HepG2 (cell line): ENCODE measurements around the gene RAMP3. TPM values are rescaled to one million over a fixed set of nuclear protein-coding genes. Genes with fewer than 3 reads are reported as not detected.

Experiments used
- ATAC-seq: fragments of 200-7000 bp; cut with Tn5 transposase; 3 replicates; pipeline ENCODE4 v1.9.1; 2020; ENCODE audit warnings: mild to moderate bottlenecking, moderate library complexity
- BruUV-seq: library from RNA; stranded (reverse); fragments of 400-500 nt; replicated peaks from 2 replicates; lab custom pipeline; 2021; lab: Mats Ljungman, UMichigan
- CTCF ChIA-PET: fragments of 300-600 bp; formaldehyde crosslinking; extraction: SDS; loops from one replicate; lab custom pipeline; 2021; ENCODE audit warnings: low total read pairs, inconsistent platforms, low intra/inter-chr PET ratio; lab: Yijun Ruan, JAX
- POLR2A ChIA-PET: fragments of 350-600 bp; sonication (Branson Sonifier 250); formaldehyde crosslinking; loops from one replicate; lab custom pipeline; 2020; ENCODE audit warnings: antibody characterized with exemption, inconsistent platforms; lab: Yijun Ruan, JAX
- DNase-seq: peaks from one replicate; pipeline ENCODE4 v3.0.0-alpha.2; 2015; ENCODE audit warnings: low spot score
- FAIRE-seq: peaks from 3 replicates; lab custom pipeline; 2011; peaks lifted over from hg19 to GRCh38; lab: Jason Lieb, UNC
- H2AFZ ChIP-seq: one replicate; pipeline ENCODE4 v1.6.1; 2011; ENCODE audit warnings: low read length, inconsistent platforms
- H3K27ac ChIP-seq: fragments of 300-600 bp; 3 replicates; pipeline ENCODE4 v1.8.0; 2011; ENCODE audit warnings: mixed run types, mild to moderate bottlenecking, mixed read lengths, low read length, inconsistent platforms; ENCODE audit not compliant: insufficient read depth; ENCODE audit errors: extremely low read length
- H3K27me3 ChIP-seq, 2 experiments: fragments of 200-600 bp in 1 of 2; 2 replicates in 1 of 2; 3 replicates in 1 of 2; pipeline versions ENCODE4 v1.6.0 to v1.8.0; 2011; ENCODE audit warnings: low read length in 2 of 2, mild to moderate bottlenecking in 2 of 2, moderate library complexity in 2 of 2, inconsistent platforms in 1 of 2; ENCODE audit not compliant: insufficient read depth in 2 of 2, control insufficient read depth in 1 of 2
- H3K36me3 ChIP-seq, 2 experiments: fragments of 200-600 bp in 1 of 2; replicated peaks in 1 of 2; 2 replicates in 1 of 2; 3 replicates in 1 of 2; pipeline versions ENCODE4 v1.5.1 to v1.8.0; 2011; ENCODE audit warnings: low read length in 2 of 2, inconsistent platforms in 1 of 2; ENCODE audit not compliant: insufficient read depth in 2 of 2, control insufficient read depth in 1 of 2
- H3K4me1 ChIP-seq: 2 replicates; pipeline ENCODE4 v1.5.1; 2012; ENCODE audit warnings: low read length, inconsistent platforms; ENCODE audit not compliant: insufficient read depth
- H3K4me2 ChIP-seq: 2 replicates; pipeline ENCODE4 v1.6.0; 2011; ENCODE audit warnings: low read depth, low read length, inconsistent platforms
- H3K4me3 ChIP-seq, 3 experiments: fragments of 200-600 bp in 1 of 3; sonication (generic), shearing (Covaris generic) in 1 of 3; replicated peaks in 1 of 3; 2 replicates each; pipeline ENCODE4 v1.5.1; 2011 to 2016; ENCODE audit warnings: low read length in 3 of 3, inconsistent platforms in 2 of 3, low read depth in 2 of 3, mild to moderate bottlenecking in 2 of 3, control low read depth in 1 of 3, mixed read lengths in 1 of 3; ENCODE audit not compliant: insufficient read depth in 1 of 3
- H3K79me2 ChIP-seq: one replicate; pipeline ENCODE4 v1.6.1; 2011; ENCODE audit warnings: low read length, inconsistent platforms; ENCODE audit not compliant: insufficient read depth
- H3K9ac ChIP-seq: 2 replicates; pipeline ENCODE4 v1.6.0; 2011; ENCODE audit warnings: mild to moderate bottlenecking, low read depth, low read length, inconsistent platforms; ENCODE audit not compliant: insufficient read depth
- H3K9me3 ChIP-seq: 2 replicates; pipeline ENCODE4 v1.5.1; 2012; ENCODE audit warnings: mild to moderate bottlenecking, low read length
- H4K20me1 ChIP-seq: 2 replicates; pipeline ENCODE4 v1.6.0; 2011; ENCODE audit warnings: inconsistent platforms, mild to moderate bottlenecking, low read length, moderate library complexity; ENCODE audit not compliant: insufficient read depth
- DR1 ChIP-seq: sonication (generic); formaldehyde crosslinking; IDR thresholded peaks from 2 replicates; pipeline ENCODE4 v1.8.0; 2021; ENCODE audit warnings: mild to moderate bottlenecking, missing genetic modification reagents, inconsistent platforms
- E2F2 ChIP-seq: sonication (generic); formaldehyde crosslinking; IDR thresholded peaks from 2 replicates; pipeline ENCODE4 v1.4.0; 2020; ENCODE audit warnings: missing genetic modification reagents, borderline replicate concordance
- MTA3 ChIP-seq: sonication (generic); formaldehyde crosslinking; IDR thresholded peaks from 2 replicates; pipeline ENCODE4 v1.4.0; 2020; ENCODE audit warnings: missing genetic modification reagents
- PITX1 ChIP-seq: sonication (generic); formaldehyde crosslinking; IDR thresholded peaks from 2 replicates; pipeline ENCODE4 v1.5.1; 2020; ENCODE audit warnings: mild to moderate bottlenecking, missing genetic modification reagents
- THAP8 ChIP-seq: sonication (generic); formaldehyde crosslinking; IDR thresholded peaks from 2 replicates; pipeline ENCODE4 v1.5.1; 2020; ENCODE audit warnings: missing genetic modification reagents, mild to moderate bottlenecking, borderline replicate concordance
- ZFAT ChIP-seq: sonication (generic); formaldehyde crosslinking; conservative IDR thresholded peaks from 2 replicates; pipeline ENCODE4 v1.8.1; 2023; ENCODE audit warnings: missing genetic modification reagents, inconsistent platforms
- ZNF18 ChIP-seq: sonication (generic); formaldehyde crosslinking; IDR thresholded peaks from 2 replicates; pipeline ENCODE4 v1.8.0; 2022; ENCODE audit warnings: mild to moderate bottlenecking, missing genetic modification reagents; ENCODE audit not compliant: insufficient replicate concordance
- ZNF414 ChIP-seq: sonication (generic); formaldehyde crosslinking; IDR thresholded peaks from 2 replicates; pipeline ENCODE4 v1.5.0; 2020; ENCODE audit warnings: missing genetic modification reagents
- ZNF484 ChIP-seq: sonication (generic); formaldehyde crosslinking; IDR thresholded peaks from 2 replicates; pipeline ENCODE4 v1.5.1; 2020; ENCODE audit warnings: mild to moderate bottlenecking, low read depth, missing genetic modification reagents, borderline replicate concordance
- ZNF678 ChIP-seq: sonication (generic); formaldehyde crosslinking; IDR thresholded peaks from 2 replicates; pipeline ENCODE4 v1.4.0; 2020; ENCODE audit warnings: mild to moderate bottlenecking, missing genetic modification reagents
- ZNF780A ChIP-seq: sonication (generic); formaldehyde crosslinking; IDR thresholded peaks from 2 replicates; pipeline ENCODE4 v1.8.0; 2022; ENCODE audit warnings: mild to moderate bottlenecking, missing genetic modification reagents, moderate library complexity
- WGBS: methylation state at CpG from one replicate; pipeline ENCODE4 v1.1.6; 2017; ENCODE audit warnings: low lambda C conversion rate; 5-methylcytosine and 5-hydroxymethylcytosine counted together
- in situ Hi-C: cut with HindIII; loops from 2 replicates; pipeline ENCODE4 v1.10.0; 2017; ENCODE audit warnings: low pct_unique_long_range_greater_than_20kb; ENCODE audit not compliant: extremely low pct_ligation_motif_present
- intact Hi-C: fragments of 100-400 bp; cut with micrococcal nuclease; formaldehyde crosslinking; loops from one replicate; pipeline ENCODE4 v1.10.0; 2022; ENCODE audit not compliant: unreplicated experiment
- polyA plus RNA-seq, 8 experiments: library from polyadenylated mRNA; depleted of rRNA in 3 of 8; stranded (reverse) in 7 of 8; unstranded in 1 of 8; fragments of >200 nt; fragmentation: Illumina TruSeq in 4 of 8; extraction: Trizol in 4 of 8; gene quantifications; 2 replicates each; pipeline versions ENCODE4 v1.2.1 to v1.2.3, GENCODE V29; 2011 to 2016; ENCODE audit warnings: low read depth in 4 of 8, missing spikeins in 1 of 8, mixed read lengths in 1 of 8; ENCODE audit not compliant: insufficient read depth in 1 of 8
- total RNA-seq, 5 experiments: library from RNA; depleted of rRNA; stranded (reverse); fragments of >200 nt; fragmentation: Illumina TruSeq; extraction: Trizol; gene quantifications; 2 replicates each; pipeline ENCODE4 v1.2.3, GENCODE V29; 2016; ENCODE audit warnings: low read depth in 1 of 5
- TF ChIP-seq, protein P1 (sequence below): sonication (generic); formaldehyde crosslinking; IDR thresholded peaks from 2 replicates; pipeline ENCODE4 v1.5.0; 2020; ENCODE audit warnings: mild to moderate bottlenecking, missing genetic modification reagents
- TF ChIP-seq, protein P2 (sequence below): sonication (generic); formaldehyde crosslinking; IDR thresholded peaks from 2 replicates; pipeline ENCODE4 v1.5.0; 2020; ENCODE audit warnings: mild to moderate bottlenecking, missing genetic modification reagents
- TF ChIP-seq, protein P3 (sequence below): sonication (generic); formaldehyde crosslinking; IDR thresholded peaks from 2 replicates; pipeline ENCODE4 v1.8.0; 2022; ENCODE audit warnings: missing genetic modification reagents, mild to moderate bottlenecking, borderline replicate concordance

The RAMP3 gene
- total and polyA plus RNA-seq, 2 of the 13 experiments (the other 11 are each of a cell fraction or from before 2014, with no cell fraction given), result not detected

DNA sequence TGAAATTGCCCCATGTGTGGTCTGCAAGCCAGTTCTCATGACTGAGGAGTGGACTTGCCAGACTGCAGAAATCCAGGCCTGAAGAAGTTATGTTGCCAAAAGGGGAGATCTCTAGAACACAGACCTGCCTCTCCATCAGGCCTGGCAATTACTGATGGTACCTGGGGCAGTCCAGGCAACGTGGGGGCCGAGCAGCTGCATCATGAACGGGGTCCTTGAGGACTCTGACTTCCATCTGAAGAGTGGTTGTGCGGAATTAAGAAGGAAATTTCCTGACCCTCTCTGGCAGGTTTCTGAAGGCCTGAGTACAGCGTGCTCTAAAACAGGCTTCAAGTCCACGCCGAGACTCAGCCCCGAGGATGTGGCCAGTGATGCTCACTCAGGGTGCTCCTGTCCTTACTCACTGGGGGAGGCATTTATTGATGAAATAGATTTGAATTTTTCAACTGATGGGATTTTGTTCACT, 30.4 kb downstream of the RAMP3 start:
- Histone ChIP-seq H3K36me3 (no peaks in the 10 kb centered on the region), H3K9ac (no peak overlapping the region), H3K27me3 (peaks cover 6 to 60% of the 10 kb centered on the region in 2 experiments; a peak in 4 of 5 replicates), H3K9me3 (no peaks in the 10 kb centered on the region), H3K79me2 (no peaks in the 10 kb centered on the region), H2AFZ (no peak overlapping the region), H3K4me1 (no peaks in the 10 kb centered on the region), H4K20me1 (no peaks in the 10 kb centered on the region), H3K4me3 (no peak overlapping the region), H3K27ac (no peak overlapping the region), H3K4me2 (no peak overlapping the region)
- in situ Hi-C loops, result no loop called here
- intact Hi-C loops, result no loop called here
- 4% methylated on average over 3 of the region's 8 CpGs for WGBS
- FAIRE-seq (no peak), DNase-seq (no peak), ATAC-seq (no peak)
- ChIA-PET CTCF (no interaction called here), POLR2A (no interaction called here)
- BruUV-seq, result no TSS peak
- TF ChIP-seq E2F2 (CRISPR knock-in tag) (no peak), ZNF484 (CRISPR knock-in tag) (no peak), DR1 (CRISPR knock-in tag) (no peak), MTA3 (CRISPR knock-in tag) (no peak), ZNF678 (CRISPR knock-in tag) (no peak), PITX1 (no peak), ZNF18 (CRISPR knock-in tag) (no peak), ZFAT (CRISPR knock-in tag) (no peak), ZNF780A (CRISPR knock-in tag) (no peak), ZNF414 (CRISPR knock-in tag) (no peak), THAP8 (no peak)
- TF ChIP-seq, protein P1, sequence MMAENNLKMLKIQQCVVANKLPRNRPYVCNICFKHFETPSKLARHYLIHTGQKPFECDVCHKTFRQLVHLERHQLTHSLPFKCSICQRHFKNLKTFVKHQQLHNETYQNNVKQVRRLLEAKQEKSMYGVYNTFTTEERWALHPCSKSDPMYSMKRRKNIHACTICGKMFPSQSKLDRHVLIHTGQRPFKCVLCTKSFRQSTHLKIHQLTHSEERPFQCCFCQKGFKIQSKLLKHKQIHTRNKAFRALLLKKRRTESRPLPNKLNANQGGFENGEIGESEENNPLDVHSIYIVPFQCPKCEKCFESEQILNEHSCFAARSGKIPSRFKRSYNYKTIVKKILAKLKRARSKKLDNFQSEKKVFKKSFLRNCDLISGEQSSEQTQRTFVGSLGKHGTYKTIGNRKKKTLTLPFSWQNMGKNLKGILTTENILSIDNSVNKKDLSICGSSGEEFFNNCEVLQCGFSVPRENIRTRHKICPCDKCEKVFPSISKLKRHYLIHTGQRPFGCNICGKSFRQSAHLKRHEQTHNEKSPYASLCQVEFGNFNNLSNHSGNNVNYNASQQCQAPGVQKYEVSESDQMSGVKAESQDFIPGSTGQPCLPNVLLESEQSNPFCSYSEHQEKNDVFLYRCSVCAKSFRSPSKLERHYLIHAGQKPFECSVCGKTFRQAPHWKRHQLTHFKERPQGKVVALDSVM, result no peak
- TF ChIP-seq, protein P2, sequence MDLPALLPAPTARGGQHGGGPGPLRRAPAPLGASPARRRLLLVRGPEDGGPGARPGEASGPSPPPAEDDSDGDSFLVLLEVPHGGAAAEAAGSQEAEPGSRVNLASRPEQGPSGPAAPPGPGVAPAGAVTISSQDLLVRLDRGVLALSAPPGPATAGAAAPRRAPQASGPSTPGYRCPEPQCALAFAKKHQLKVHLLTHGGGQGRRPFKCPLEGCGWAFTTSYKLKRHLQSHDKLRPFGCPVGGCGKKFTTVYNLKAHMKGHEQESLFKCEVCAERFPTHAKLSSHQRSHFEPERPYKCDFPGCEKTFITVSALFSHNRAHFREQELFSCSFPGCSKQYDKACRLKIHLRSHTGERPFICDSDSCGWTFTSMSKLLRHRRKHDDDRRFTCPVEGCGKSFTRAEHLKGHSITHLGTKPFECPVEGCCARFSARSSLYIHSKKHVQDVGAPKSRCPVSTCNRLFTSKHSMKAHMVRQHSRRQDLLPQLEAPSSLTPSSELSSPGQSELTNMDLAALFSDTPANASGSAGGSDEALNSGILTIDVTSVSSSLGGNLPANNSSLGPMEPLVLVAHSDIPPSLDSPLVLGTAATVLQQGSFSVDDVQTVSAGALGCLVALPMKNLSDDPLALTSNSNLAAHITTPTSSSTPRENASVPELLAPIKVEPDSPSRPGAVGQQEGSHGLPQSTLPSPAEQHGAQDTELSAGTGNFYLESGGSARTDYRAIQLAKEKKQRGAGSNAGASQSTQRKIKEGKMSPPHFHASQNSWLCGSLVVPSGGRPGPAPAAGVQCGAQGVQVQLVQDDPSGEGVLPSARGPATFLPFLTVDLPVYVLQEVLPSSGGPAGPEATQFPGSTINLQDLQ (CRISPR knock-in tag), result no peak
- TF ChIP-seq, protein P3, sequence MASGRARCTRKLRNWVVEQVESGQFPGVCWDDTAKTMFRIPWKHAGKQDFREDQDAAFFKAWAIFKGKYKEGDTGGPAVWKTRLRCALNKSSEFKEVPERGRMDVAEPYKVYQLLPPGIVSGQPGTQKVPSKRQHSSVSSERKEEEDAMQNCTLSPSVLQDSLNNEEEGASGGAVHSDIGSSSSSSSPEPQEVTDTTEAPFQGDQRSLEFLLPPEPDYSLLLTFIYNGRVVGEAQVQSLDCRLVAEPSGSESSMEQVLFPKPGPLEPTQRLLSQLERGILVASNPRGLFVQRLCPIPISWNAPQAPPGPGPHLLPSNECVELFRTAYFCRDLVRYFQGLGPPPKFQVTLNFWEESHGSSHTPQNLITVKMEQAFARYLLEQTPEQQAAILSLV (CRISPR knock-in tag), result no peak
